Spleen (tissue), 11 donors: ENCODE data around the gene CALML5. TPM values are rescaled to one million over a fixed set of nuclear protein-coding genes. Genes with fewer than 3 reads are reported as not detected.

Source experiments
- DNase-seq: peaks from one replicate; pipeline ENCODE4 v3.0.0-alpha.2; 2020
- H3K27ac ChIP-seq, 8 donors: fragments of 200-600 bp; sonication (generic) in 7 of 8; 1 replicate in 4 of 8; 2 replicates in 4 of 8; pipeline versions ENCODE4 v1.5.0 to v1.8.0; 2016 to 2021; ENCODE audit warnings: inconsistent platforms in 4 of 8, mild to moderate bottlenecking in 4 of 8, moderate library complexity in 1 of 8
- H3K27me3 ChIP-seq, 7 donors: fragments of 200-600 bp; sonication (generic) in 6 of 7; replicated peaks in 1 of 7; 1 replicate in 4 of 7; 2 replicates in 3 of 7; pipeline versions ENCODE4 v1.5.0 to v1.8.0; 2016 to 2021; ENCODE audit warnings: inconsistent platforms in 3 of 7, mild to moderate bottlenecking in 1 of 7
- H3K36me3 ChIP-seq, 6 donors: fragments of 200-600 bp; sonication (generic) in 5 of 6; 1 replicate in 4 of 6; 2 replicates in 2 of 6; pipeline versions ENCODE4 v1.5.0 to v1.8.0; 2016 to 2021; ENCODE audit warnings: inconsistent platforms in 2 of 6
- H3K4me1 ChIP-seq, 6 donors: fragments of 200-600 bp; sonication (generic) in 5 of 6; 1 replicate in 3 of 6; 2 replicates in 3 of 6; pipeline versions ENCODE4 v1.5.0 to v1.8.0; 2016 to 2021; ENCODE audit warnings: inconsistent platforms in 3 of 6
- H3K4me3 ChIP-seq, 8 donors: fragments of 200-600 bp; sonication (generic) in 7 of 8; 1 replicate in 4 of 8; 2 replicates in 4 of 8; pipeline versions ENCODE4 v1.5.0 to v1.8.0; 2016 to 2021; ENCODE audit warnings: inconsistent platforms in 4 of 8, mild to moderate bottlenecking in 4 of 8, moderate library complexity in 2 of 8
- H3K9me3 ChIP-seq, 8 donors: fragments of 200-600 bp; sonication (generic) in 7 of 8; 1 replicate in 4 of 8; 2 replicates in 4 of 8; pipeline versions ENCODE4 v1.5.0 to v1.8.0; 2016 to 2021; ENCODE audit warnings: inconsistent platforms in 4 of 8
- CTCF ChIP-seq, 11 experiments: fragments of 200-600 bp in 7 of 11; fragments of 450-650 bp in 4 of 11; sonication (generic) in 4 of 11; IDR thresholded peaks in 8 of 11; conservative IDR thresholded peaks in 3 of 11; 1 replicate in 7 of 11; 2 replicates in 4 of 11; pipeline versions ENCODE4 v1.4.0 to v1.8.0; 2016 to 2021; ENCODE audit warnings: antibody characterized with exemption in 11 of 11, inconsistent platforms in 4 of 11, mild to moderate bottlenecking in 1 of 11
- POLR2A ChIP-seq, 3 donors: fragments of 450-650 bp; IDR thresholded peaks; one replicate each; pipeline ENCODE4 v1.5.1; 2017; ENCODE audit warnings: antibody characterized with exemption in 3 of 3, mild to moderate bottlenecking in 1 of 3
- POLR2AphosphoS5 ChIP-seq, 3 donors: sonication (generic); formaldehyde crosslinking; IDR thresholded peaks; one replicate each; pipeline ENCODE4 v1.5.1; 2017; ENCODE audit warnings: antibody characterized with exemption in 3 of 3
- WGBS, 5 donors: extraction: QIAGEN DNeasy Blood & Tissue Kit in 3 of 5; methylation state at CpG; one replicate each; pipeline versions ENCODE4 v1.1.5 to v1.1.7; 2013 to 2018; 5-methylcytosine and 5-hydroxymethylcytosine counted together
- intact Hi-C: fragments of 100-400 bp; cut with DNase I; formaldehyde crosslinking; loops from one replicate; pipeline ENCODE4 v1.15.0; 2023; ENCODE audit warnings: low total_unique reads
- polyA plus RNA-seq, 3 donors: library from polyadenylated mRNA; stranded (reverse); fragments of 200-250 nt; gene quantifications; one replicate each; pipeline ENCODE4 v1.2.1, GENCODE V29; 2013
- total RNA-seq, 7 donors: library from RNA; depleted of rRNA in 3 of 7; stranded (reverse); fragments of >200 nt in 3 of 7; fragmentation: NEBNext Ultra II Directional in 4 of 7; extraction: Animal tissue kit (Norgen Biotek cat#: 25700) in 4 of 7; gene quantifications; one replicate each; pipeline versions ENCODE4 v1.1.0 to v1.2.1, GENCODE V29; 2016 to 2021
- donor health status: healthy with polysubstance abuse.
- donor health status: DM: no; HTN: no; CAD: no; lungs with moderate emphysema.
- donor health status: DM: no; HTN: no; CAD: no.
- donor health status: Bipolar disorder and iron deficiency.
- donor health status: healthy.
- donor health status: DM: no; HTN: no; CAD: no.
- donor health status: DM: yes; HTN: yes; CAD: no.

Gene CALML5
- total and polyA plus RNA-seq, 10 donors, result 0.13 TPM; not detected in 9

GRCh38 chr10:5449227-5449626 is 50.1 kb downstream of the CALML5 start:
- Histone ChIP-seq H3K9me3 (no peaks in the 10 kb centered on the region), H3K27ac (peak overlapping the region in 1 of 8 donors; percentile 52), H3K27me3 (no peaks in the 10 kb centered on the region), H3K36me3 (peaks cover 0 to 24% (median 14%) of the 10 kb centered on the region in 6 donors), H3K4me3 (no peak overlapping the region), H3K4me1 (peaks cover 0 to 42% (median 25%) of the 10 kb centered on the region in 6 donors)
- no peak for DNase-seq
- WGBS, 5 donors, result 68 to 74% (median 70%) methylated on average over 2 of the region's 2 CpGs
- TF ChIP-seq CTCF (IDR thresholded peaks at IDR 0.05 in 8 of 11, conservative IDR thresholded peaks at IDR 0.05 in 3 of 11) (no peak), POLR2A (IDR thresholded peaks at IDR 0.05) (no peak), POLR2AphosphoS5 (IDR thresholded peaks at IDR 0.05) (no peak)
- intact Hi-C loops, result loop anchor here (10.0 kb wide), 1 partner anchor 426 kb away; no protein-coding TSS in a partner anchor

Other genes starting within 250 kb of the CALML5 start
- not detected for gene UCN3, start 134.6 kb downstream of the CALML5 start, total RNA-seq
- gene UCN3, start 134.6 kb downstream of the CALML5 start, polyA plus RNA-seq, result not detected
- not detected for gene TUBAL3, start 94.7 kb downstream of the CALML5 start, total RNA-seq
- gene TUBAL3, start 94.7 kb downstream of the CALML5 start, polyA plus RNA-seq, result not detected
- 10 to 100 TPM in 6 of 7 donors, 1 to 10 TPM in 1; 4.6 to 19.5 (median 14.7) TPM for gene NET1, start 87.0 kb downstream of the CALML5 start, total RNA-seq
- 1 to 10 TPM; 6.1 to 8.2 (median 6.9) TPM for gene NET1, start 87.0 kb downstream of the CALML5 start, polyA plus RNA-seq
- gene CALML3, start 25.4 kb upstream of the CALML5 start, total RNA-seq, result not detected
- gene CALML3, start 25.4 kb upstream of the CALML5 start, polyA plus RNA-seq, result under 1 TPM in 1 of 3 donors, not detected in 2; 0.10 TPM
- 10 to 100 TPM; 17.0 to 29.6 (median 21.6) TPM for gene ASB13, start 167.0 kb upstream of the CALML5 start, total RNA-seq
- 10 to 100 TPM; 17.7 to 25.4 (median 25.1) TPM for gene ASB13, start 167.0 kb upstream of the CALML5 start, polyA plus RNA-seq
- 10 to 100 TPM; 58.3 to 87.9 (median 72.6) TPM for gene TASOR2, start 185.3 kb upstream of the CALML5 start, total RNA-seq
- gene TASOR2, start 185.3 kb upstream of the CALML5 start, polyA plus RNA-seq, result 10 to 100 TPM in 2 of 3 donors, 1 to 10 TPM in 1; 9.5 to 11.3 (median 10.1) TPM